Medulla oblongata (tissue), 1 donor: ENCODE data around the gene NTPCR.

Experiments
- DNase-seq: peaks from one replicate; pipeline ENCODE4 v3.0.0-alpha.2; 2015; ENCODE audit errors: extremely low spot score

The NTPCR gene

DNA sequence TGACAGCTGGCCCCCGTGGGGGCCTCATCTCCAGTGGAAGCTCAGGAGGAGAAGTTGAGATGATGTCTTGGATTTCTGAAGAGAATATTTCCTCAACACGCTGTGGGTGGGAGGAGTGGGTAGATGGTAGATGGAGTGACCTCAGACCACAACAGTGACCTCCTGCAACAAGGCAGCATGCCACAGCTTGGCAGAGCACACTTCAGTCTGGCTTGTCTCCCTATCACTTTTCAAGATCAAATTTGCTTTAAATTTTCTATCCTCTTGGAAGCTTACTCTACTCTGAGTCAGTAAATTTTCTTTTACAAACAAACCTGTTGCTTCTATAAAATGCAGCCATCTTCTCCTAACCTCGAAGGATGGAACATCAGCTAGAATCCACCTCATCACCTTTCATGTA, 59.7 kb downstream of the NTPCR start:
- no peak for DNase-seq

DNA sequence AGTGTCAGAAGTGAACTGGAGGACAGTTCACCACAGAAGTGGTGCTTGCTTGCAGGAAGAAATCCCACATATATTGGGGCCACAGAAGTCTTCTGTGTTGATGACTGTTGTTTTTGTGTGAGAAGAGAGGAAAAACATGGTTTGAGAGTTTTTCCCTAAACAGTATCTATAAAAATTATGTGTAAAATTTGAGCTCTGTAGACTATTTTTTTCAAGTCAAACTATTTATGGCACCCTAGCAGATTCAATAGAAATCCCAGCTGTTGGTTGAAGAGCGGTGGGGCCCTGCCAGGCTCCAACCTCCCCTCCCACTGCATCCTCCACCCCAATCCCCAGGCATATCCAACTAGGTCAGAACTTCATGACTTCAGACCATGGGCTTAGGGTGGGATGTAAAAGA, 61.6 kb downstream of the NTPCR start:
- no peak for DNase-seq

DNA sequence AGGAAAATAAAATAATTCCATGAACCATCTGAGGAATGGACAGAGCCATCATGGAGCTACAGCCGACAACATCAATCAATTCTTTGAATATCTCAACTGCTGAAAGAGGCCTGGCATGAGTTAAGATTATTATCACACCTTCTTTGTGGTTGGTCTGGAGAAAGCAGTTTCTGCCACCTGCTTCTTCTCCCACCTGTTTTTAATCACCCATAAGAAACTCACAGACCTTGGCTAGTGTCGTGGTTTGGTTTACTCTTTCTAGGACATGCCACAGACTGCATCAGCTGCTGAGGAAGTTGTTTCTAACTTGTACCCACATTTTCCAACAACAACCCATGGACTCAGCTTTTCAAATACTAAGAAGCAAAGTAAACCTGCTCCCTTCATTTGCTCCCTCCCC, 65.6 kb downstream of the NTPCR start:
- DNase-seq: no peak

DNA sequence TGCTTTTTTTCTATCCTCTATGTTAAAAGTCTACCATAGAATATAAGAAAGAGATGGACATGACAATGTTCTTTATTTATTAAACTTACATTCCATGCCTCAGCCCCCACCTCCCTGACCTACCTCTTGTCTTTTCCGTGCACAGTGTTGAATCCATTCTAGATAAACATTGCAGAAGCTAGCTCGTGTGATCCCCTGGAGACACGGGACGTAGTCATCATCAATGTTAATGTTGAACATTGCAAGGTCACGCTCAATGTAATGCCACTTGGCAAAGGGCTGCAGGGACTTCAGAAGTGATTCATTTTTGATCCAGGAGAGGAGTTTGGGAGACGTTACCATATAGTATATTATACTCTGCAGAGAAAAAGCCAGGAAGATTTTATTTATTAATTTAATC, 66.4 kb downstream of the NTPCR start:
- DNase-seq: no peak

DNA sequence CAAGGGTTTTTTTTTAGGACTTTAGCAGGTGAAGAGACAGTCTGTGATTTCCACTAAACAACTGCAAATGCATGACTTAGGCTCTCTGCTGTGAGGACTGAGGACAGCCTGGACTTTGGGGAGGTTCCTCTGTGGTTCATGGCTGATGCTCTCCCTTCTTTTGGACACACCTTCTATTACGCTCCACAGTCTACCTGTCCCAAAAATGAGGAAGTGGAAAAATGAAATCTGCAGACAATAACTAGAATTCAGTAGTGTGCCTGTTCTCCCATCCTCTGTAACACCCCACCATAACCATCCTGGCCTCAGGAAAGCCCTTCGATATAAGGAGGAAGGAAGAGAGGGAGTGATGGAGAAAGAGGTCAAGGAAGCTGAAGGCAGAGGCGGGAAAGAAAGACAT, 68.7 kb downstream of the NTPCR start:
- no peak for DNase-seq

DNA sequence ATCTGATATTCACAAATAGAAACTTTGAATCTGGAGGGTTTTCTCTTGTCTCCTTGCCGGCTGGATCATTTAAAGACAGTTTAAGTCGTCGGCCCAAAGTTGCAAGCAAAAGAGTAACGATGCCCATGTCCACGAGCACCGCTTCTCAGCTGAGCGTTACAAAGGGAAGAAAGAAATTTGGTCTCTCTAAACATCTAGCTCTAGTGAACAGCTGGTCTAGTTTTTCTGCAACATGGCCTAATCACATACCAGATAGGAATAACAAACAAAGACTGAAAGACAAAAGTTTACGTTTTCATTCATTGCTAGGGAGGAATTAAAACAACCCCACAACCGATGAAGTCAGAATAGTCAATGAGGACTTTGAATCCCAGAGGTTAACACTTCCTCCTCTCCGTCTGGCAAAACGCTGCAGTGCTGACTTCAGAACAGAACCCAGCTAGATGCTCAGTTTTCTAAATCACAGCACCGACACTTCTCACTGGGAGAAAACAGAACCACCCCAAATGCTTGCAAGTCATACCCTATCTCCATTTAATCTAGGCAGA, 69.4 kb downstream of the NTPCR start:
- DNase-seq: peak; percentile 13

DNA sequence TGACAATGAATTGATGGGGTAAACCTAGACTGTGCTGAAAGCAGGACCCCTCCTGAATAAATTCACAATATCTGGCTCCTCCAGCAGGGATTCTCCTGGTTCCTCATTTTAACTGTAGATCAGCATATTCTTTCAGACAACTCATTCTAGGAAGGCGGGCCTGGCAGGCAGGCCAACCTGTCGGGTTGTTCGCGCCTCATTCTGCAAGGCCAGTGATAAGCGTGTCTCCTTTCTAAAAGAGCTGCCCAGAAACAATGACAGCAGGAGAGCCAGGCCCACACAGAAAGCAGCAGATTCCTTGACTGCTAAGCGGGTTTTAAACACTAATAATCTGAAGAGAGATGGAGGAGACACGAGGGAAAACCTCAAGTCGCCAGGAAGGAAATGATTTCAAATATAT, 70.0 kb downstream of the NTPCR start:
- DNase-seq: no peak

DNA sequence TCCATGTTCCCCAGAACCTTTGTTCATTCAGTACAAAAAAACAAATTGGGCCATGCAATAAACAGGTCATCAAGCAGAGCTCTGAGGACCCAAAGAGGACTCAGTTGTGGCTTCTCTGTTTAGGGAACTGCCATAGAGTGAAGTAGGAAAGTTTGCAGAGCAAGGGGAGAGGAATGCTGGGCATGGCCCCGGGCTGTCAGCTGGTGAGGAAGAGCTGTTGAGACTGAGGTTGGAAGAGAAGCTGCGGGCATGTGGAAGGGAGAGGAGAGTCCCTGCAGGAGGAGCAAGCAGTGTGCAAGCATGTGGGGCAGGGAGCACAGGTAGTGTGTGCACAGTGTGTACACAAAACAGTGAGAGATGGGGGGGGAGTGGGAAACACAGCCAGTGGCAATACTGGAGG, 71.8 kb downstream of the NTPCR start:
- DNase-seq: no peak

DNA sequence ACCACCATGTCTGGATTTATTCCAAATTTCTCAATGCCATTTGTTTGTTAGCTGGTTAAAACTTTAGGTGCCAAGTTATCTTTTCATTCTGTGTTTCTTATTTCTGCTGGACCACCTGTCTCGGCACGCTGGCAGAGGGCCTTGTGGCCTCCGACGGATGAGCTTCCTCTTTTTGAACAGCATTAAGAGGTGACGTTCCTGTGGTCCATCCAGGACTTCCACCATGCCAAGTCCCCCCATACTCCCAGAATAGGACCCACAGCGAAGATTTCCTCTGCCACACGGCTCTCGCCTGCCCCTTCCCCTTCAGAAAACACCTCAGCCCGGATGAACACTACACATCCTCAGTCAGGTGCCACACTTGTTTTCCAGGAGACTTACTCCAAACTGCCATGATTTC, 73.8 kb downstream of the NTPCR start:
- DNase-seq: no peak

DNA sequence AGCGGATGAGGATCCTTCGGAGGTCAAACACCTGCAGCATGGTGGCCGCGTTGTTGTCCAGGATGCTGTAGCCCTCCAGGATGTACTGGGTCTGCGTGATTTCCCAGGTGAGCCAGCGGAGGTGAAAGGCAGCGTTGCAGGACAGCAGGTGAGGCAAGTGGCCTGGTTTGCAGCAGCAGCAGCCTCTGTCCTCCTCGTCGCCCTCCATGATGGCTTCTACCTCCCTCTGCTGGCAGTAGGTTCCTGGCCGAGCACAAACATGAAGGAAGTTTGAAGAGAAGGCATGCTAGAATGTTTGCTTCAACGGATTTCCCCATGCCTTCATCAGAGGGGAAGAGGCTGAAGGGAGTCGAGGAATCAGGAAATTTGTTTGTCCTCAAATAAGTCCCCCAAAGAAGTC, 74.7 kb downstream of the NTPCR start:
- peak; percentile 43 for DNase-seq

DNA sequence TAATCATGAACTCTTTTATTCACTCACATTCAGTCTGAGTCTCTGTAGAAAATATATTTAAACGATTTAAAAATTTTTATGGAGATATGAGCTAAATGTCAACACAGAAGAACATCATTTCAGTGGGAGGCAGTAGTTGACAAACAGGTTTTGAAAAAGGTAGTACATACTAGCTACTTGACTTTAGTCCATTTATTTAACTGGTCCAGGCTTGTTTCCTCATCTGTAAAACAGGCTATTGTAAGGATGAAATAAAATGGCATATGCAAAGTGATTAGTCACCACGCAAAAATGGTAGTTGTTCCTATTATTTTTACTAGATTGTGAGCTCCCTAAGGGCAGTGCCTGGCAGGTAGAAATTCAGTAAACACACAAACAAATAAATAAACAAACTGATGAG, 75.2 kb downstream of the NTPCR start:
- no peak for DNase-seq

DNA sequence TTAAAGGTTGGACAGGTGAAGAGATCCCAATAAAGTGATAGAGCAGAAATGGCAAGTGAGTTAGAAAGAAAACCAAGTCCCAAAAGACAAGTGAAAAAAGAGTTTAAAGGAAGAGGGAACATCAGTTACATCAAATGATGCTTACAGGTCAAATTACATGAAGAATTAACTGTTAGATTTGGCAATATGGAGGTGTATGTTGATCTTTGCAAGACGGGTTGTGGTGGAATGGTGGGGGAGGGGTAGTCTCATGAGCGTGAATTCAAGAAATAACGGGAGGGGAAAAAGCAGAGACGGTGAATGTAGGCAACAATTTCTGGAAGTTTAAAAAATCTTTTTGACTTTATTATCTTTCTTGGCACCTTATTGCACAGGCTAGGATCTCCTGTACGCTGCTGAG, 76.6 kb downstream of the NTPCR start:
- no peak for DNase-seq

DNA sequence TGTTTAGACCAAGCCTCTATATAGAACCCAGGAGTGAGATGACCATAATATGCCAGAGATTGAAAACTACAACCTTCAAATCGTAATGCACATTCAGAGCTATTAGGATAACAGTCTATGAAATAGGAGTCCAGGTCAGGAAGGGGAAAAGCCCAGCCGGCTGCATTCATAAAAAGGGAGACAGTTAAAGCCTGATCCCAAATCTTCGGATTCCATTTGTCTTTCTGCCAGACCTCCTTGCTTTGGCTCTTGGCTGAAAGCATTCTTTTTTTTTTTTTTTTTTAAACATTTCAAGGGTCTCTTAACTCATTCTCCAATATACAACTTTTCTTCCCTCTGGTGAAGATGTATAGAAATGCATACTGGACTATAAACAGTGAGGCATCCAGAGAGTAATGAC, 81.1 kb downstream of the NTPCR start:
- DNase-seq: no peak

DNA sequence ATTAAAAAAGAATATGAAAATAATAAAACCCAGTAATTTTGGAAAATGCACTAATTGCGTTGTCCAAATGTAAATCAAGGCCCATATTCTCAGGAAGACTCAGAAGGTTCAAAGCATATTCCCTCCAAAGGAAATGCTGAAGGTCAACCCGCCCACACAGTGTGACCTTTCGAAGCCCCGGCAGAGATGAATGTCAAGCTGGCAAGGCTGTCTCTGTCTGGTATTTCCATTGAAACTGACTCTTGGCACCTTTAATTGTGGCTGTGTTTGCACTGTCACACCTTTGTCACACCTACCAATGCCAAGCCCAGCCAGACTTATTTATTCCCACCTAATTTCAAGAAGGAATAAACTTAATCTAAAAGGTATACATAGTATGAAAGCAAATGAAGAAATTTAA, 82.5 kb downstream of the NTPCR start:
- DNase-seq: no peak

DNA sequence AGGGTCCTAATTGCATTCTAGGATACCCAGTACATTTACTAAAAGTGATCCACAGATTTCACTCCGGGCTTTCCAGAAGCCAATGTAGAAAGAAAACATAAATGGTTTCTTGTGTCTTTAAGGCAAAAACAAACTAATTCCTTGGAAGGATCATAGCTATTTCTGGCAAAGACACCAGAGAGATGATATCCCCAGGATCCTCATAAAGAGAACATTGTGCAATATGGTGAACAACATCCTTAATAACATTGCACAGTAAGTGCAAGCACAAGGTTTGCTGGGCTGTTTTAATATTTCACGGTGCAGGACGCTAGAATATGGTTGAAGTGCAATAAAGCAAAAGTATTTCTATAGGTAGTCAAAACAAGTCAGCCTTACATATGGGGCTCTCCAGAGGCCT, 83.0 kb downstream of the NTPCR start:
- no peak for DNase-seq
